ENCODE data around the gene PLCXD1. TPM values are rescaled to one million over a fixed set of nuclear protein-coding genes. Genes with fewer than 3 reads are reported as not detected.
"Not testable (repeated sequence)": the region's sequence is repeated elsewhere in the genome, so short reads cannot be mapped to it uniquely, and the experiment has no call there.

The PLCXD1 gene
- polyA plus RNA-seq, 3 donors, result 13.2 to 79.4 (median 22.8) TPM

GRCh38 chrX:340121-340520 is 58.9 kb downstream of the PLCXD1 start:
- 86 to 98% (median 89%) methylated on average over 8 to 16 of the region's 24 CpGs for WGBS, 3 donors
- no peak overlapping the region for H3K27ac ChIP-seq (ENCODE audit: low read depth, low read length)

DNA sequence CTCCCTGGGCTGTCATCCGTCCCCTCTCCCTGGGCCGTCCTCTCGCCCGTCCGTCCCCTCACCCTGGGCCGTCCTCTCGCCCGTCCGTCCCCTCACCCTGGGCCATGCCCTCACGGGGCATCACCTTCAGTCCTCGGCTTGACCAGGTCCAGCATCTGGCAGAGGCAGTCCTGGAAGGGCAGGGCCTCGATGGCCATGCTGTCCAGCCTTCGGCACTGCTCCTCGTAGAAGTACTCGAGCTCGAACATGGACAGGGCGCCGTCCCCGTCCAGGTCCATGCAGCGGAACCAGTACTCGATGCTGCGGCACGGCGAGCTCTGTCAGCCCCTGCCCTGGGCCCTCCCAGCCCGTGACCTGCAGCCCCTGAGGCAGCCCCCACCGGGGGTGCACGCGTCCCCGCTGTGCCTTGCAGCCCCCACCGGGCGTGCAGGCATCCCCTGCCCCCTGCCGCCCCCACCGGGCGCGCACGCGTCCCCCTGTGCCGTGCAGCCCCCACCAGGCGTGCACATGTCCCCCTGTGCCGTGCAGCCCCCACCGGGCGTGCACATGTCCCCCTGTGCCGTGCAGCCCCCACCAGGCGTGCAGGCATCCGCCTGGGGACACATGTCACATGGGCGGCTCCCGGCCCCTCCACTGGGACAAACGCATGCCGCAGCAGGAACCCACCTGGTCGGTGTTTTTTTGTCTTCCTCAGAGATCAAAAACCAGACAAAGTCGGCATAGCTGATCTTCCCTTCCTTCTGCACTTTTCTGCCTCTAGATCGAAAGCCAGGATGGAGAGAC is 59.7 kb downstream of the PLCXD1 start:
- WGBS, 3 donors, result 91 to 98% (median 95%) methylated on average over 37 to 52 of the region's 52 CpGs
- H3K27ac ChIP-seq (ENCODE audit: low read depth, low read length), result no peak overlapping the region

GRCh38 chrX:341541-342101 is 60.4 kb downstream of the PLCXD1 start:
- 95 to 97% (median 96%) methylated on average over 33 to 36 of the region's 36 CpGs for WGBS, 3 donors
- H3K27ac ChIP-seq (ENCODE audit: low read depth, low read length), result no peak overlapping the region

DNA sequence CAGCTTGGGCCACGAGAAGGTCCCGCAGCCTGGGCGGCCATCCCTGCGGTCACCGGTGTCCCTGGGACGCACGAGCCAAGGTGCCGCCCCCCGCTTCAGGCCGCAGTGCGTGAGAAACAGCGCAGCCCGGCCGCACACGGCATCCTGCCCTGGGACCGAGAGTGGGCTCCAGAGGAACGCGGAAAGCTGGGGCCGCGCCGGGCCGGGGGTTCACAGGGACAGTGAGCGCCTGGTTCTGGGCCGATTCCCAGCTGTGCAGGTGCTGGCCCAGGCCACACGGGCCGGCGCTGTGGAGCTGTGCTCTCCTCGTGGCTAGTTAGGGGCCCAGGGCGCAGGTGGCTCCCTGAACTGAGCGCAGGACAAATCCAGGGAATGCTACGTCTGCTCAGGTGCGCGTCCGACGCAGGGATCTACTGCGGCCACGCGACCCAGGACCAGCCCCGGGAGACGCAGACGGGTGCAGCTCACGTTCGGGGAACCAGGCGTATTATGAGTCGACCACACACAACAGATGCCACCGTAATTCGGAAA is 63.3 kb downstream of the PLCXD1 start:
- 97 to 99% (median 99%) methylated on average over 38 to 47 of the region's 47 CpGs for WGBS, 3 donors
- H3K27ac ChIP-seq (ENCODE audit: low read depth, low read length), result no peak overlapping the region

DNA sequence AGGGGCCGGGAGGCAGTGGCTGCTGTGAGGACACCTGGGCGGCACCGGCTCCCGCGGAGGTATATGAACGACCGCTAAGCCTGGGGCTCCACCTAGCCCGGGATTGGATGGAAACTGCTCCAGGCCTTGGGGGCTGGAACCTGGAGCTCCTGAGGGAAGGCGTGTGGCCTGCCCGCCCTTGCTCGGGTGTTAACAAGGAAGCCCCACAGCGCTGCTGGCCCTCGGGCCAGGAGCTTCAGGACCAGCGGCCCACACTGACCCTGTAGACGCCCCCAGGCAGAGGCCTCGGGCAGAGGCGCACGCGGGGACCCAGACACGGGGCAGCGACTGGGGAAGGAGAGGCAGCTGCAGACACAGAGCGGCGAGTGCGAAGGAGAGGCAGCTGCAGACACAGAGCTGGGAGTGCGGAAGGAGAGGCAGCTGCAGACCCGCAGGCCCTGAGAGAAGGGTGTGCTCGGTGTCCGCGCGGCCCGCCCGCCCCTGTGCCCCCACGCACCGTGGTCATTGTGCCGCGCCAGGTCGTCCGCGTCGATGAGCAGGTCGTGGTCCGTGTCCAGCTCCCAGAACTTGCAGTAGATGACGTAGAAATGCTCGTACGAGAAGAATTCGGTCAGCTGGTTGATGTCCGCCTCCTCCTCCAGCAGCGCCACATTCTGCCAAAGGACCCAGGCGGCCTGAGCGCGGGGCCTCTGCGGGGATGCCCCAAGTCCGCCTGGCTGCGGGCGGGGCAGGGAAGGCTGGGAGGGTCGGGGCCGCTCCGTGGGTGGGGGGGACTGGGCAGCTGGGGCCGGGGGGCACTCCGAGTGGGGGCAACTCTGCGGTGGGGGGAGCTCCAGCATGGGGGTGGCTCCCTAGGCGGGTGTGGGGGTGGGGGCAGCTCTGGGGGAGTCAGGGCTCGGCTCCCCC is 64.1 kb downstream of the PLCXD1 start:
- H3K27ac ChIP-seq (ENCODE audit: low read depth, low read length), result no peak overlapping the region
- WGBS, 3 donors, result 95 to 96% (median 96%) methylated on average over 60 to 63 of the region's 63 CpGs

DNA sequence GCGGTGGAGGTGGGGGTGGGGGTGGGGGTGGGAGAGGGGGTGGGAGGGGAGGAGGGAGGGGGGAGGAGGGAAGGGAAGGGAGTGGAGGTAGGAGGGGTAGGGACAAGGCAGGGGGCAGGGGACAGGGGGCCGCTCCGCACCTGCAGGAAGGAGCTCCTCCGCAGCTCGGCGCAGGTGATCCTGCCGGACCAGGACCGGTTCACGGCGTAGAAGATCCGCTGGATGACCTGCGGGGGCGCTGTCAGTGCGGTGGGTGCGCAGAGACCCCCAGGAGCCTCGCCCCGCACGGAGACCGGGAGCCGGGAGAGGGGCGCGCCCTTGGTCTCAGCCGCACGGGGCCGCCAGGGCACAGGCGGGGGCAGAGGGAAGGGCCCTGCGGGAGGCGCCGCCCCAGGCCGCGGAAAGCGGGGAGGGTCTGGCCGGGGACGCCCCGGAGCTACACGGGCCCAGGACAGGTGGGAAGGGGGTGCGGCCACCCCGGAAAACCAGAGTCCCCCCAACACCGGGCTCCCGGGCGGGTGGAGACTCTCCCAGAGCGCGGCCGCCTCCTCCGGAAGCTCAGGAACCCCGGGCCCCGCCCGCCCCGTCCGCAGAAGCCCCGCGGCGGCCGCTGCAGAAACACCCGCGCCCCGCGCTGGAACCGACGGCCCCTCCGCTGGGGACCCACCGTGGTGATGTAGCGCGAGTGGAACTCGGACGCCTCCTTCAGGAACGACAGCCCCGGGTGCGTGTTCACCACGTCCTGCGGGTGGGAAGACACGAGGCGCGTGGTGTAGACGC is 65.0 kb downstream of the PLCXD1 start:
- H3K27ac ChIP-seq (ENCODE audit: low read depth, low read length), result no peak overlapping the region
- WGBS, 3 donors, result 97% methylated on average over 59 to 75 of the region's 75 CpGs

DNA sequence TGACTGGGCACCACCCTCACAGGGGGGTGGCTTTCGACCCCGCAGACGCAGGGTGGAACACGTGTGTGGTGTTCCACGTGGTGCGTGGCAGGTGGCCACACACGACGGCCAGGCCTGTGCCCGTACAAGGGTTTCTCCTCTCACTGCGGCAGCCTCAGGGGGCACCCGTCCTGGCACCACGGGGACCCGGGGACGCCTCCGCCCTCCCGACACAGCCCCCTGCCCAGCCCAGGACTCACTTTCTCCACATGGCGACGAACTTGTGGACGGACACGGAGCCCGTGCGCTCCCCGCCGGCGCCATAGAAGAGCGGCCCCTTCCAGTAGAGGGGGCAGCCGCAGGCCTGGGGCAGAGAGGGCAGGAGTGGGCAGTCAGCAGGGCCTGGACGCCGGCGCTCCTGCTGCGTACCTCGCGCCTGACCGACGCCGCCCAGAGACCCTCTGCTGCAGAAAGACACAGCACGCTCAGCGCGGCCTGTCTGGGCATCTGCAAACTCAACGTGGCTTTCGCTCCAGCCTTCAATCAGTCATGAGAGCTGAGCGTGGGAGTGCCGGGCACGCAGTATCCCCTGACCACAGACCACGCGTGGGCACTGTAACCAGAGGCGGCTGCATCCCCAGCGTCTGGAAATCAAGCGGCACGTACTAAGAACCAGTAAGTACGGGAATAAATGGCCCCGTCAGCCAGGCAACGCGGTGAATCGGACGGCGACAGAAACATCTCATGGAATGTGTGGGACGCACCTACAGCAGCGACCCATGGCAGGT is 66.4 kb downstream of the PLCXD1 start:
- 96 to 98% (median 97%) methylated on average over 58 to 59 of the region's 59 CpGs for WGBS, 3 donors
- H3K27ac ChIP-seq (ENCODE audit: low read depth, low read length), result no peak overlapping the region

GRCh38 chrX:348461-349117 is 67.4 kb downstream of the PLCXD1 start:
- no peak overlapping the region for H3K27ac ChIP-seq (ENCODE audit: low read depth, low read length)
- 69 to 76% (median 73%) methylated on average over 11 of the region's 11 CpGs for WGBS, 3 donors

GRCh38 chrX:349196-349595 is 68.0 kb downstream of the PLCXD1 start:
- 90 to 92% (median 92%) methylated on average over 18 of the region's 18 CpGs for WGBS, 3 donors
- no peak overlapping the region for H3K27ac ChIP-seq (ENCODE audit: low read depth, low read length)

DNA sequence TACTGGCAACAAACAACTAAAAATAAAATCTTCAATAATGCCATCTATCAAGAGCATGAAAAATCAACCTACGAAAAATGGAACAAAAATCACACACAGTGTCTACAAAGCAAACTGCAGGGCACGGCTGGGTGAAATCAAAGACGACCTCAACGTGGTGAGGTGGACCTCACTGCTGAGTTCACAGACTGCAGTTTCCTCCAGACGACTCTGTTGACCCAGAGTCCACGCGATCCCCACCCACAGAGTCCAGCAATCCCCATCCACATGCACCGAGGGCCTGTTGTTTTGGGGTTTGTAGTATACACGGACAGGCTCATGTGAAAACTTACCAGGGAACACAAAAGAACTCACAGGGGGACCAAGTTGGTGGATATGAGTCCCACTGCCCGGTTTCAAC is 68.5 kb downstream of the PLCXD1 start:
- no peak overlapping the region for H3K27ac ChIP-seq (ENCODE audit: low read depth, low read length)
- 86 to 91% (median 87%) methylated on average over 10 of the region's 10 CpGs for WGBS, 3 donors

- no peak overlapping the region for H3K27ac ChIP-seq (ENCODE audit: low read depth, low read length)
- 79 to 91% (median 85%) methylated on average over 20 of the region's 20 CpGs for WGBS, 3 donors
Observed at GRCh38 chrX:350148-350533, 69.0 kb downstream of the PLCXD1 start.

- 95 to 97% (median 96%) methylated on average over 61 of the region's 61 CpGs for WGBS, 3 donors
- H3K27ac ChIP-seq (ENCODE audit: low read depth, low read length), result no peak overlapping the region
Observed at GRCh38 chrX:350534-351323, 69.5 kb downstream of the PLCXD1 start.

DNA sequence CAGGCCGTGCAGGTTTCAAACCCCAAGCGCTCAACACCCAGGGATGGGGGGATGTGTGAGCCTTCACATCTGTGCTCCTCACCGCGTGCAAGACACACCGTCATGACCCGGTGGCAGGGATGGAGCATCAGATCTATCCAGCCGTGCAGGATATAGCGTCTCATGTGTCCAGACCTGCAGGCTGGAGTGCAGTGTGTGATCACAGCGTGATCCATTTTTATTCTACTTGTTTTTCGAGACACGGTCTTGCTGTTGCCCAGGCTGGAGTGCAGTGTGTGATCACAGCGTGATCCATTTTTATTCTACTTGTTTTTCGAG is 70.1 kb downstream of the PLCXD1 start:
- 94 to 97% (median 94%) methylated on average over 11 of the region's 13 CpGs for WGBS, 3 donors
- H3K27ac ChIP-seq (ENCODE audit: low read depth, low read length), result not testable (repeated sequence)

DNA sequence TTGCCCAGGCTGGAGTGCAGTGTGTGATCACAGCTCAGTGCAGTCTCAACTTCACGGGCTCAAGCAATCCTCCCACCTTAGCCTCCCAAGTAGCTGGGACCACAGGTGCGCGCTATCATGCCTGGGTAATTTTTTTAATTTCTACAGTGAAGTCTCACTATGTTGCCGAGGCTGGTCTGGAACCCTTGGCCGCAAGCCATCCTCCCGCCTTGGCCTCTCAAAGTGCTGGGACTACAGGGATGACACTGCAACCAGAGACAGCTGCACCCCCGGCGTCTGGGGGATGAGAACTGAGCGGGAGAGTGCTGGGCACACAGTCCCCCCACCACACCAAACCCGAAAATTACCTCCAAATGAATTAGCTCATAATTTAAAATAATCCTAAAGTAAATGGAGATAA is 70.6 kb downstream of the PLCXD1 start:
- 94 to 98% (median 96%) methylated on average over 10 of the region's 10 CpGs for WGBS, 3 donors

DNA sequence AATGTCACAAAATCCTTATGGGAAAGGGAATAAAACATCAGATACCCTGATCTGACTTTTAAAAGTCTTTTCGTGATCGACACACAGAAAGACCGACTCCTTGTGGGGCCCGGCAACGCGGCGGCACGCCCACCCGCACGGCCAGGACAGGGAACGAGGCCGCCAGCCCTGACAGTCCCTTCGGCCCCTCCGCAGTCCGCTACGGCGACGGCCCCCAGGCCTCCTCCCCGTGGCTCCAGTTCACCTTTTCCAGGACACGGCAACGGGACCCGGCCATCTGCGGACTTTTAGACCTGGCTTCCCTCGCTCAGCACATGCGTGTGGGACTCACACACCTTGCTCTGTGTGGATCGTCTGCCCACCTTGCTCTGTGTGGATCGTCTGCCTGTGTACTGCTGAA is 71.0 kb downstream of the PLCXD1 start:
- WGBS, 3 donors, result 95 to 96% (median 96%) methylated on average over 27 of the region's 27 CpGs
- no peak overlapping the region for H3K27ac ChIP-seq (ENCODE audit: low read depth, low read length)

More for the DNA sequence above, 70.6 kb downstream of the PLCXD1 start:
- no peak overlapping the region for H3K27ac ChIP-seq (ENCODE audit: low read depth, low read length)

DNA sequence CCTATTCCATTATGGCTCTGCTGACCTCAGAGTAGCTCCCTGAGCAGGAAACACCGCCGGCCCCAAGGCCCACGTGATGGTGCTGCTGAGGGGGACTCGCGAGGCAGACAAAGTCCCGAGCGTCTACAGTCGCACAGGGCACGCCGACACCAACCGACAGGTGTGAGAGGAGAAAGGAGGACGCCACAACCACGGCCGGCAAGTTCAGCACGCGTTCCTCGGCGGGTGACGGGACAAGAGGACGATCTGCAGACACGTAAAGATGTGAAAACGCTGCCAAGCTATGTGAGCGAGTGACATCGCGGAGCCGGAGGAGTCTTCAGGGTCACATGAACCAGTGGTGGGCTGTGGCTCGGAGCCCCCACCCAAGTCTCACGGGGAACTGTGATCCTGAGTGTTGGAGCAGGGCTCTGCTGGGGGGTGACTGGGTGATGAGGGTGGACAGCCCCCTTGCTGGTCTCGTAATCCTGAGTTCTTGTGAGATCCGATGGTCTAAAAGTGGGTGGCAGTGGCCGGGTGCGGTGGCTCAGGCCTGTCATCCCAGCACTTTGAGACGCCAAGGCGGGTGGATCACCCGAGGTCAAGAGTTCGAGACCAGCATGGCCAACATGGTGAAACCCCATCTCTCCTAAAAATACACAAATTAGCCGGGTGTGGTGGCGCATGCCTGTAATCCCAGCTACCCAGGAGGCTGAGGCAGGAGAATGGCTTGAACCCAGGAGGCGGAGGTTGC is 71.6 kb downstream of the PLCXD1 start:
- no peak overlapping the region for H3K27ac ChIP-seq (ENCODE audit: low read depth, low read length)
- 97% methylated on average over 39 of the region's 39 CpGs for WGBS, 3 donors

Data from adipose tissue (tissue), 3 donors.